HG03025 (cell line): ENCODE measurements around the gene REXO1.

ENCODE experiments used
- ATAC-seq: cut with Tn5 transposase; IDR thresholded peaks from one replicate; pipeline ENCODE4 v1.9.1; 2021; ENCODE audit warnings: mild to moderate bottlenecking, moderate library complexity; ENCODE audit not compliant: unreplicated experiment, low FRiP score

Gene REXO1

GRCh38 chr19:1832046-1832663 is 16.1 kb downstream of the REXO1 start:
- ATAC-seq: no peak

GRCh38 chr19:1830978-1831377 is 17.3 kb downstream of the REXO1 start:
- ATAC-seq: no peak

- ATAC-seq: no peak
Measured at GRCh38 chr19:1830568-1830967, 17.7 kb downstream of the REXO1 start.

GRCh38 chr19:1829958-1830357 is 18.3 kb downstream of the REXO1 start:
- no peak for ATAC-seq

- ATAC-seq: no peak
Measured at GRCh38 chr19:1828279-1829238, 19.7 kb downstream of the REXO1 start.

GRCh38 chr19:1827566-1828278 is 20.6 kb downstream of the REXO1 start:
- ATAC-seq: no peak

- ATAC-seq: no peak
Measured at GRCh38 chr19:1826557-1827521, 21.4 kb downstream of the REXO1 start.

GRCh38 chr19:1825909-1826556 is 22.2 kb downstream of the REXO1 start:
- ATAC-seq: no peak

- ATAC-seq: no peak
Measured at GRCh38 chr19:1824252-1824622, 24.0 kb downstream of the REXO1 start.

- no peak for ATAC-seq
Measured at GRCh38 chr19:1823539-1824251, 24.6 kb downstream of the REXO1 start.

GRCh38 chr19:1823020-1823419 is 25.3 kb downstream of the REXO1 start:
- ATAC-seq: no peak

GRCh38 chr19:1822210-1822609 is 26.1 kb downstream of the REXO1 start:
- no peak for ATAC-seq

- ATAC-seq: no peak
Measured at GRCh38 chr19:1819341-1820255, 28.7 kb downstream of the REXO1 start.

- no peak for ATAC-seq
Measured at GRCh38 chr19:1818549-1819195, 29.6 kb downstream of the REXO1 start.

- ATAC-seq: no peak
Measured at GRCh38 chr19:1817553-1818179, 30.6 kb downstream of the REXO1 start.

GRCh38 chr19:1816530-1817298 is 31.6 kb downstream of the REXO1 start:
- no peak for ATAC-seq
